Measurements from ENCODE around the gene AMHR2. TPM values are rescaled to one million over a fixed set of nuclear protein-coding genes. Genes with fewer than 3 reads are reported as not detected.
"Not testable (repeated sequence)": the region's sequence is repeated elsewhere in the genome, so short reads cannot be mapped to it uniquely, and the experiment has no call there.

The AMHR2 gene
- not detected for total RNA-seq
- total RNA-seq (2013): not detected

GRCh38 chr12:53423597-53423996 is at the start of gene AMHR2:
AMHR2 (plus strand) TSS chr12:53423855; CDS start chr12:53423935, 80 bp downstream.
- Histone ChIP-seq H3K27ac (ENCODE audit: low read length) (no peak within 1 kb of the TSS), H3K36me3 (ENCODE audit: control insufficient read depth, insufficient read depth, low read length) (no peaks in the 10 kb centered on the region), H3K4me3 (ENCODE audit: low read length) (no peak within 1 kb of the TSS), H3K9me3 (ENCODE audit: control insufficient read depth, insufficient read depth, low read length) (no peaks in the 10 kb centered on the region), H3K27me3 (ENCODE audit: control insufficient read depth, insufficient read depth, low read length) (no peaks in the 10 kb centered on the region), H3K4me1 (ENCODE audit: control insufficient read depth, insufficient read depth, low read length) (peaks cover 4% of the 10 kb centered on the region)
- Mint-ChIP-seq H3K9me3 (no peaks in the 10 kb centered on the region), H3K27me3 (ENCODE audit: low read depth in 2 of 2) (no peaks in the 10 kb centered on the region), H3K4me1 (peaks cover 0 to 6% of the 10 kb centered on the region in 2 donors), H3K36me3 (no peaks in the 10 kb centered on the region), H3K4me3 (no peak within 1 kb of the TSS), H3K27ac (peak within 1 kb of the TSS in 1 of 2 donors; percentile 63)
- DNase-seq (no peak), ATAC-seq (no peak)
- WGBS (ENCODE audit: insufficient coverage): no CpG with 5 or more reads among the region's 1 CpG
- intact Hi-C loops (cut with micrococcal nuclease): loop anchor here (5.0 kb wide), 1 partner anchor 41 kb away; the partner anchor contains the start of gene SP1
- no peak for TF ChIP-seq CTCF (IDR thresholded peaks at IDR 0.05)

- H3K27me3 ChIP-seq (ENCODE audit: control insufficient read depth, insufficient read depth, low read length); DNase-seq; H3K4me3 ChIP-seq (ENCODE audit: low read length); ATAC-seq; H3K36me3 Mint-ChIP-seq; H3K27me3 Mint-ChIP-seq (ENCODE audit: low read depth in 2 of 2); H3K4me3 Mint-ChIP-seq; intact Hi-C loops (cut with micrococcal nuclease); H3K9me3 ChIP-seq (ENCODE audit: control insufficient read depth, insufficient read depth, low read length); H3K27ac ChIP-seq (ENCODE audit: low read length); H3K27ac Mint-ChIP-seq; H3K36me3 ChIP-seq (ENCODE audit: control insufficient read depth, insufficient read depth, low read length); H3K9me3 Mint-ChIP-seq: not testable (repeated sequence)
- peaks cover 37% of the 10 kb centered on the region for H3K4me1 ChIP-seq (ENCODE audit: control insufficient read depth, insufficient read depth, low read length)
- 90% methylated on average over 12 of the region's 14 CpGs for WGBS (ENCODE audit: insufficient coverage)
- H3K4me1 Mint-ChIP-seq: peaks cover 17 to 25% of the 10 kb centered on the region in 2 donors
Observed at GRCh38 chr12:53374277-53374676, 49.4 kb upstream of the AMHR2 start.

- H3K27me3 Mint-ChIP-seq (ENCODE audit: low read depth in 2 of 2): no peaks in the 10 kb centered on the region
- Histone ChIP-seq H3K9me3 (ENCODE audit: control insufficient read depth, insufficient read depth, low read length) (no peaks in the 10 kb centered on the region), H3K4me3 (ENCODE audit: low read length) (no peak overlapping the region), H3K27me3 (ENCODE audit: control insufficient read depth, insufficient read depth, low read length) (no peaks in the 10 kb centered on the region), H3K27ac (ENCODE audit: low read length) (no peak overlapping the region), H3K36me3 (ENCODE audit: control insufficient read depth, insufficient read depth, low read length) (peaks cover under 1% of the 10 kb centered on the region), H3K4me1 (ENCODE audit: control insufficient read depth, insufficient read depth, low read length) (peaks cover 26% of the 10 kb centered on the region)
- DNase-seq (no peak), ATAC-seq (no peak)
- intact Hi-C loops (cut with micrococcal nuclease): no loop called here
- H3K27ac Mint-ChIP-seq: no peak overlapping the region
- no CpG with 5 or more reads among the region's 2 CpGs for whole genome bisulfite sequencing (ENCODE audit: insufficient coverage)
- no peak overlapping the region for H3K4me3 Mint-ChIP-seq
- no peaks in the 10 kb centered on the region for H3K9me3 Mint-ChIP-seq
- H3K4me1 Mint-ChIP-seq: peaks cover 17 to 22% of the 10 kb centered on the region in 2 donors
- H3K36me3 Mint-ChIP-seq: no peaks in the 10 kb centered on the region
- no peak for TF ChIP-seq CTCF (IDR thresholded peaks at IDR 0.05)
Observed at GRCh38 chr12:53376747-53377146, 46.9 kb upstream of the AMHR2 start.

- no peak for ATAC-seq
- 97% methylated on average over 9 of the region's 12 CpGs for WGBS (ENCODE audit: insufficient coverage)
- Histone ChIP-seq H3K4me3 (ENCODE audit: low read length) (no peak overlapping the region), H3K27ac (ENCODE audit: low read length) (peak overlapping the region; percentile 74), H3K9me3 (ENCODE audit: control insufficient read depth, insufficient read depth, low read length) (no peaks in the 10 kb centered on the region), H3K36me3 (ENCODE audit: control insufficient read depth, insufficient read depth, low read length) (peaks cover 15% of the 10 kb centered on the region), H3K4me1 (ENCODE audit: control insufficient read depth, insufficient read depth, low read length) (peaks cover 34% of the 10 kb centered on the region), H3K27me3 (ENCODE audit: control insufficient read depth, insufficient read depth, low read length) (no peaks in the 10 kb centered on the region)
- Mint-ChIP-seq H3K4me1 (peaks cover 22 to 27% of the 10 kb centered on the region in 2 donors), H3K36me3 (no peaks in the 10 kb centered on the region), H3K27ac (no peak overlapping the region), H3K4me3 (no peak overlapping the region), H3K9me3 (no peaks in the 10 kb centered on the region), H3K27me3 (ENCODE audit: low read depth in 2 of 2) (no peaks in the 10 kb centered on the region)
- intact Hi-C loops (cut with micrococcal nuclease): loop anchor here (2.0 kb wide), 2 partner anchors 53 to 123 kb away; partner anchors contain the start of gene TARBP2
- no peak for TF ChIP-seq CTCF (IDR thresholded peaks at IDR 0.05)
- DNase-seq: no peak
Observed at GRCh38 chr12:53378222-53378621, 45.4 kb upstream of the AMHR2 start.

Measured in natural killer cell (primary cell).